Activated T-cell treated with anti-CD3 and anti-CD28 coated beads, Interleukin-2, amount 50 U/mL, for 72 hours (primary cell): ENCODE measurements around the gene KDF1. TPM values are rescaled to one million over a fixed set of nuclear protein-coding genes. Genes with fewer than 3 reads are reported as not detected.

Experiments used
- ATAC-seq, 2 donors: fragments of 150-1000 bp; cut with Tn5 transposase; replicated peaks in 1 of 2; 2 replicates each; pipeline ENCODE4 v1.10.0; 2021; ENCODE audit warnings: moderate library complexity in 2 of 2, mild to moderate bottlenecking in 1 of 2
- DNase-seq, 2 donors: peaks; one replicate each; pipeline ENCODE4 v3.0.0; 2021 to 2022; ENCODE audit warnings: mixed read lengths in 1 of 2
- H3K27ac Mint-ChIP-seq: one replicate; pipeline ENCODE4 v1.8.0; 2022; ENCODE audit warnings: mild to moderate bottlenecking, moderate library complexity, mixed read lengths
- H3K27me3 Mint-ChIP-seq: one replicate; pipeline ENCODE4 v1.8.0; 2022; ENCODE audit warnings: low read depth, mixed read lengths
- H3K36me3 Mint-ChIP-seq, 2 donors: one replicate each; pipeline ENCODE4 v1.8.0; 2022; ENCODE audit warnings: mixed read lengths in 2 of 2, mild to moderate bottlenecking in 1 of 2; ENCODE audit not compliant: insufficient read depth in 2 of 2
- H3K4me1 Mint-ChIP-seq: one replicate; pipeline ENCODE4 v1.8.0; 2022; ENCODE audit warnings: low read depth, mixed read lengths
- H3K4me3 Mint-ChIP-seq, 2 donors: one replicate each; pipeline ENCODE4 v1.8.0; 2022; ENCODE audit warnings: mild to moderate bottlenecking in 2 of 2, mixed read lengths in 2 of 2, moderate library complexity in 2 of 2
- H3K9me3 Mint-ChIP-seq, 2 donors: one replicate each; pipeline ENCODE4 v1.8.0; 2022; ENCODE audit warnings: mixed read lengths in 2 of 2
- total RNA-seq, 2 donors: library from RNA; stranded (reverse); gene quantifications; one replicate each; pipeline ENCODE4 v1.2.3, GENCODE V29; 2022

KDF1 gene
- total RNA-seq, 2 donors from 2014 or later = 1.1 TPM

DNA sequence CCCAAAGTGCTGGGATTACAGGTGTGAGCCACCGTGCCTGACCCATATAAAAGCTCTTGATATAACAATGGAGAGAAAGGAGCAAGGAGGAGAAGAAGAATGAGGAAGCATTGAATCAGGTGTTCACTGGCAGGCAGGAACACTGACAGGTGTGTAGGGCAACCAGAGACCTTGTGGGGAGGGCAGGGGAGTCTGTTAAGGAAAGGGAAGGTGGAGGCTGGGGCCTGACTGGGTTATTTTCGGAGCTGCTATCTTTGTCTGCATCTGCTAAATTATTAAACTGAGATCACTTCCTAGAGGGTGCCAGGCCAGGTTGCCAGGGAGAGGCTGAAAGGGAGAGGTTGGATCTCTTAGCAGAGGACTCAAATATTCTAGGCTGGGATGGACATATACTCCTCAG, 26.4 kb upstream of the KDF1 start:
- H3K4me1 Mint-ChIP-seq = peaks cover 9% of the 10 kb centered on the region
- H3K9me3 Mint-ChIP-seq = no peaks in the 10 kb centered on the region
- H3K27me3 Mint-ChIP-seq = peaks cover 44% of the 10 kb centered on the region
- DNase-seq (no peak), ATAC-seq (no peak)
- no peak overlapping the region for H3K27ac Mint-ChIP-seq
- H3K36me3 Mint-ChIP-seq = no peaks in the 10 kb centered on the region
- no peak overlapping the region for H3K4me3 Mint-ChIP-seq

DNA sequence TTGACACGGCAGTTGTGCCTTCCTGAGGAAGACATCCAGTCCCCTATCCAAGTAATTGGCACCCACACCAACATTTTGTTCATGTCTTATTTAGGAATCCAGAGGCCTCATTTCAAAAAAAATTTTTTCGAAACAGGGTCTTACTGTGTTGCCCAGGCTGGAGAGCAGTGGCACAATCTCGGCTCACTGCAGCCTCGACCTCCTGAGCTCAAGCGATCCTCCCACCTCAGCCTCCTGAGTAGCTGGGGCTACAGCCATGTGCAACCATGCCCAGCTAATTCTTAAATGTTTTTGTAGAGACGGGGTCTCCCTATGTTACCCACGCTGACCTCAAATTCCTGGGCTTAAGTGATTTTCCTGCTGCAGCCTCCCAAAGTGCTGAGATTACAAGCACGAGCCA, 24.0 kb upstream of the KDF1 start:
- no peaks in the 10 kb centered on the region for H3K4me1 Mint-ChIP-seq
- H3K27me3 Mint-ChIP-seq = peaks cover 30% of the 10 kb centered on the region
- no peak overlapping the region for H3K4me3 Mint-ChIP-seq
- DNase-seq = no peak
- no peak overlapping the region for H3K27ac Mint-ChIP-seq
- no peaks in the 10 kb centered on the region for H3K36me3 Mint-ChIP-seq
- ATAC-seq = no peak
- H3K9me3 Mint-ChIP-seq = no peaks in the 10 kb centered on the region

DNA sequence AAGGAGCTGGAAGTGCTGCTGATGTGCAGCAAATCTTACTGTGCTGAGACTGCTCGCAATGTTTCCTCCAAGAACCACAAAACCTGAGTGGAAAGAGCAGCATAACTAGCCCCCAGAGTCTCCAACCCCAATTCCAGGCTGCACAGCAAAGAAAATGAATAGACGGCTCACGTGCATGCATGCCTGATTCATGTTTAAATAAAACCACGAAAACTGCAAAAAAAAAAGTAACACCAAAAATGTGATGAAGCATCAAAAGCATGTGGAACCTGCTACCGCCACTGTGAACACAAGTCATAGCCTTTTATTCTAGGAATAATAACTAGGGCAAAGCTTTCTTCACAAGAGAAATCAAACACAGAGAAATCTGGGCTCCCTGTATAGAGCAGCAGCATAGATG, 23.6 kb upstream of the KDF1 start:
- H3K27ac Mint-ChIP-seq = no peak overlapping the region
- peaks cover 30% of the 10 kb centered on the region for H3K27me3 Mint-ChIP-seq
- H3K9me3 Mint-ChIP-seq = no peaks in the 10 kb centered on the region
- no peaks in the 10 kb centered on the region for H3K4me1 Mint-ChIP-seq
- H3K4me3 Mint-ChIP-seq = no peak overlapping the region
- ATAC-seq (no peak), DNase-seq (no peak)
- H3K36me3 Mint-ChIP-seq = no peaks in the 10 kb centered on the region

DNA sequence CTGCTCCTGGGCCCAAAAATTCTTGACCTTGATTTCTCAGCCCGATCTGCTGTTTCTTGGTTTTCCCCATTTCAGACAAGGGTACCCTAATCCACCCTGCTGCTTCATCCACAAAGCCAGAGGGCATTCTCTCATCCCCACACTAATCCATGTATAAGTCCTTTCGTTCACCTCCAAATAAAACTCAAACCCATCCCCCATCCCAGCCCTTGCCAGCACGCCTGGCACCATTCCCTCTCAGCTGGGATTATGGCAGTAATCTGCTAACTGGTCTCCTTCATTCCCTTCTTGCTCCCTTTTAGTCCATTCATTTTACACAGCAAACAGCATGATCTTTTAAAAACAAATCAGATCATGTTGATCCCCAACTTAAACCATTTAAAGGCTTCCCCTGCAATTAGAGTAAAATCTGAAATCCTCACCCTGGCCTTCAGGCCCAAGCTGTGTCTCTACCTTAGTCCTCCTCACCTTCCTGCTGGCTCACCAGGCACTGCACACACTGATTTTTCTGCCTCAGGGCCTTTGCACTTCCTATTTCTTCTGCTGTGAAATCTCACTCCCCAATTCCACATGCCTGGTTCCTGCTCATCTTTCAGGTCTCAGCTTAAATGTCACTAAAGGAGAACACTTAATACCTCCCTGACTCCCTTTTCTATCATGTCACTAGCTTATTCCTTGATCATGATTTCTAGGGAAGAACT, 21.0 kb upstream of the KDF1 start:
- no peak for ATAC-seq
- DNase-seq = no peak
- H3K36me3 Mint-ChIP-seq = no peaks in the 10 kb centered on the region
- no peaks in the 10 kb centered on the region for H3K4me1 Mint-ChIP-seq
- H3K9me3 Mint-ChIP-seq = no peaks in the 10 kb centered on the region
- H3K4me3 Mint-ChIP-seq = no peak overlapping the region
- no peak overlapping the region for H3K27ac Mint-ChIP-seq
- H3K27me3 Mint-ChIP-seq = peaks cover 26% of the 10 kb centered on the region

DNA sequence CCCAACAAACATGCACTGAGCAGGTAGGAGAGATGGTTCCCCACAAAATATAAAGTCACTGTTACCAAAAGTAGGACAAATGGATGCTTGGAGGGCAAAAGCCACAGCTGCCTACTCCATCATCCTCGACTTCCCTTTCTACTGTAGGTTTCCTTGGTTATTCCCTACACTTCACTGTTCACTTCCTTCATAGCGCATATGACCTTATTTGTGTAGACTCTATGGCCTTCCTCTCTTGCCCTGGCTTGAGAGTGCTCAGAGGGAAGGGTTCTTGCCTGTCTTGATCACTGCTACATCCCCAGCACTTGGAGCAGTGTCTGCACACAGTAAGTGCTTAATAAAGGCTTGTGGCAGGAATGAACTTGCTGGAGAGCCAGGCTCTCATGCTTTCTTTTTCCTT, 18.6 kb upstream of the KDF1 start:
- H3K9me3 Mint-ChIP-seq = no peaks in the 10 kb centered on the region
- H3K36me3 Mint-ChIP-seq = no peaks in the 10 kb centered on the region
- no peak overlapping the region for H3K4me3 Mint-ChIP-seq
- no peak for ATAC-seq
- no peaks in the 10 kb centered on the region for H3K4me1 Mint-ChIP-seq
- H3K27me3 Mint-ChIP-seq = peaks cover 15% of the 10 kb centered on the region
- no peak for DNase-seq
- no peak overlapping the region for H3K27ac Mint-ChIP-seq

DNA sequence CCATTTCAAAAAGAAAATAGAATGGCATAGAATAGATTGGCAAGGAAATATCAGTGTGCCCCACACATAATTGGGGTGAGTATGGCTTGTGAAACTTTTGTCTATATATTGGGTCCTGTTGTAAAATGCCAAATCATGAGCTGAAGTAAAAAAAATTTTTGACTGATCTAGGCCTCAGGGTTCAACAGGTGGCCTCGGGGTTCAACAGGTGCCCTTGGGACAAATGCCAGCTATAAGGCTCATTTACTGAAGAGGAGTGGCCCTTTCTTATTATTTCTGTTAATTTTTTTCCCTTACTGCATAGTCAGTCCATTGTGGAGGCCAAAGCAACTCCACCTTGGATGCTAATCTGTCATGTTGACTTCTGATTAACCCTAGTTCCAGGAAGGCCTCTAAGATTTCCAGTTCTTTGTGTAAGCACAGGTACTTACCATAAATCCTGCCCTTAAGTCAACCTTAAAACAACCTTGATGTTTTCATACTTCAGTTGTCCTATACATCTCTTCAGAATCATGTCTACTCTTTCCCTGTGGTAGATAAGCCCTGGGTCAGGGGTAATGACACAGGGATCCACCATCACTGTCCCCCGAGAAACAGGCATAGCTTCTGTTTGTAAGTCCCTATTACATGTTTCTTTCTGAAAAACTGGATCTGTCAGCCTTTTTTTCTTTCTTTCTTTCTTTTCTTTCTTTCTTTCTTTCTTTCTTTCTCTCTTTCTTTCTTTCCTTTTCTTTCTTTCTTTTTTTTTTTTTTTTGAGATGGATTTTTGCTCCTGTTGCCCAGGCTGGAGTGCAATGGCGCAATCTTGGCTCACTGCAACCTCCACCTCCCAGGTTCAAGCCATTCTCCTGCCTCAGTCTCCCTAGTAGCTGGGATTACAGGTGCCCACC, 16.6 kb upstream of the KDF1 start:
- H3K27ac Mint-ChIP-seq = peak overlapping the region; percentile 19
- H3K9me3 Mint-ChIP-seq = no peaks in the 10 kb centered on the region
- peaks cover 8% of the 10 kb centered on the region for H3K4me1 Mint-ChIP-seq
- peaks cover 8% of the 10 kb centered on the region for H3K27me3 Mint-ChIP-seq
- ATAC-seq (no peak), DNase-seq (no peak)
- no peak overlapping the region for H3K4me3 Mint-ChIP-seq
- no peaks in the 10 kb centered on the region for H3K36me3 Mint-ChIP-seq

GRCh38 chr1:26972821-26973220, 12.6 kb upstream of the KDF1 start:
- Mint-ChIP-seq H3K9me3 (no peaks in the 10 kb centered on the region), H3K4me1 (peaks cover 8% of the 10 kb centered on the region), H3K36me3 (no peaks in the 10 kb centered on the region), H3K4me3 (no peak overlapping the region), H3K27me3 (peaks cover 8% of the 10 kb centered on the region), H3K27ac (no peak overlapping the region)
- ATAC-seq (no peak), DNase-seq (no peak)

DNA sequence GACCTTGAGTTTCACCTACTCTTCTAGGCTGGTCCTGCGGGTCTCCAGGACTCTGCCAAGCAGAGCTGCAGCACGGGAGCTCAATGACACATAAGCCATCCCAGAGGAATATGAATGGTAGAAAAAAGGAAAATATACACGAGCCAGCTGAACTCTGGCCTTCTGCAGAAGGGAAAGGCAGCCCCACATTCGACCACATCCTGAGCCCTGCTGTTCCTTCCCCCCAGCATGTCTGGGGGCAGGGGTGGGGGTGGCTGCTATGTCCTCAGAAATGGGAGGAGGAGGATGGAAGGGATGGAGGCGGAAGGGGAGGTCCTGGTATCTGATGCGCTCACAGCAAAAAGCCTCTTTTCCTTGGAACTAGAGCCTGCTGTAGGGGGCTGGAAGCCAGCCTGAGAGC, 12.1 kb upstream of the KDF1 start:
- peaks cover 8% of the 10 kb centered on the region for H3K4me1 Mint-ChIP-seq
- DNase-seq (no peak), ATAC-seq (no peak)
- peaks cover 8% of the 10 kb centered on the region for H3K27me3 Mint-ChIP-seq
- H3K9me3 Mint-ChIP-seq = no peaks in the 10 kb centered on the region
- no peak overlapping the region for H3K4me3 Mint-ChIP-seq
- no peaks in the 10 kb centered on the region for H3K36me3 Mint-ChIP-seq
- H3K27ac Mint-ChIP-seq = no peak overlapping the region

DNA sequence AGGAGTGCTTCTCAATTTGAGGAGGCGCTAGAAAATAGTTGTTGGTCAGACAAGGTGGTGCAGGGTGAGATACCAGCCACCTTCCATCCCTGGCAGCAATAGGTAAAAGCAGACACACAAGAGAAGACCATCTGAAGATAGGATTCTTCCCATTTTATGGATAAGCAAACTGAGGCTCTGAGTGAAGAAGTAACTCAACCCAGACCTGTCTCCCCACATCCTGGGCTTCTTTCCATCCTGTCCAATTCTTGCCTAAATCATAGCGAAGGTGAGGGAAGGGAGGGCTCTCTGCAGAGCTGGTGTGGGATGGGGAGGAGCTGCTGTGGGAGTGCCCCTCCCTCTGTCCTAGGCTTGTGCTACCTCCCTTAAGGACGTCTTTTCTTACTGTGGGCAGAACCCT, 11.3 kb upstream of the KDF1 start:
- H3K27me3 Mint-ChIP-seq = peaks cover 12% of the 10 kb centered on the region
- peaks cover 8% of the 10 kb centered on the region for H3K4me1 Mint-ChIP-seq

GRCh38 chr1:26970810-26971209, 10.5 kb upstream of the KDF1 start:
- ATAC-seq = no peak
- no peak for DNase-seq
- H3K4me1 Mint-ChIP-seq = peaks cover 8% of the 10 kb centered on the region
- H3K27ac Mint-ChIP-seq = no peak overlapping the region
- no peak overlapping the region for H3K4me3 Mint-ChIP-seq
- H3K27me3 Mint-ChIP-seq = peaks cover 15% of the 10 kb centered on the region
- no peaks in the 10 kb centered on the region for H3K9me3 Mint-ChIP-seq
- H3K36me3 Mint-ChIP-seq = no peaks in the 10 kb centered on the region

More for the DNA sequence above, 11.3 kb upstream of the KDF1 start:
- DNase-seq (no peak), ATAC-seq (no peak)
- Mint-ChIP-seq H3K27ac (no peak overlapping the region), H3K36me3 (no peaks in the 10 kb centered on the region), H3K4me3 (no peak overlapping the region), H3K9me3 (no peaks in the 10 kb centered on the region)

GRCh38 chr1:26965628-26966027, 5.4 kb upstream of the KDF1 start:
- H3K9me3 Mint-ChIP-seq = no peaks in the 10 kb centered on the region
- H3K4me3 Mint-ChIP-seq = no peak overlapping the region
- H3K27ac Mint-ChIP-seq = no peak overlapping the region
- DNase-seq (no peak), ATAC-seq (no peak)
- H3K27me3 Mint-ChIP-seq = peaks cover 32% of the 10 kb centered on the region
- H3K36me3 Mint-ChIP-seq = peaks cover 0 to 1% of the 10 kb centered on the region in 2 donors
- H3K4me1 Mint-ChIP-seq = peaks cover 3% of the 10 kb centered on the region

- no peak for DNase-seq
- H3K27ac Mint-ChIP-seq = no peak overlapping the region
- ATAC-seq = no peak
- peaks cover 6% of the 10 kb centered on the region for H3K4me1 Mint-ChIP-seq
- H3K4me3 Mint-ChIP-seq = no peak overlapping the region
- H3K9me3 Mint-ChIP-seq = no peaks in the 10 kb centered on the region
- H3K27me3 Mint-ChIP-seq = peaks cover 35% of the 10 kb centered on the region
- H3K36me3 Mint-ChIP-seq = peaks cover 0 to 2% of the 10 kb centered on the region in 2 donors
Observed at GRCh38 chr1:26965213-26965612, 4.9 kb upstream of the KDF1 start.

GRCh38 chr1:26961826-26962225, 1.6 kb upstream of the KDF1 start:
- DNase-seq (no peak), ATAC-seq (no peak)
- Mint-ChIP-seq H3K4me3 (no peak overlapping the region), H3K4me1 (peaks cover 6% of the 10 kb centered on the region), H3K9me3 (no peaks in the 10 kb centered on the region), H3K36me3 (peaks cover 0 to 2% of the 10 kb centered on the region in 2 donors), H3K27ac (no peak overlapping the region), H3K27me3 (peaks cover 34% of the 10 kb centered on the region)
